Fibroblast of lung (primary cell): ENCODE data around the gene MYADML2. TPM values are rescaled to one million over a fixed set of nuclear protein-coding genes. Genes with fewer than 3 reads are reported as not detected.
A peak's percentile ranks its signal among the peaks of the same experiment; 100 is the strongest.

ENCODE experiments used
- DNase-seq, 2 donors: peaks; one replicate each; pipeline versions ENCODE4 v3.0.0 to v3.0.0-alpha.2; 2010; ENCODE audit warnings: low read depth in 2 of 2
- H2AFZ ChIP-seq: 2 replicates; pipeline ENCODE4 v1.5.1; 2012; ENCODE audit warnings: low read length, control low read depth, inconsistent platforms
- H3K27ac ChIP-seq: 2 replicates; pipeline ENCODE4 v1.5.1; 2011; ENCODE audit warnings: low read length, control low read depth; ENCODE audit not compliant: insufficient read depth
- H3K27me3 ChIP-seq: 2 replicates; pipeline ENCODE4 v1.5.1; 2011; ENCODE audit warnings: mild to moderate bottlenecking, low read length; ENCODE audit not compliant: control insufficient read depth, insufficient read depth
- H3K36me3 ChIP-seq: 2 replicates; pipeline ENCODE4 v1.5.1; 2011; ENCODE audit warnings: low read length; ENCODE audit not compliant: control insufficient read depth, insufficient read depth
- H3K4me1 ChIP-seq: 2 replicates; pipeline ENCODE4 v1.5.1; 2011; ENCODE audit warnings: low read length; ENCODE audit not compliant: control insufficient read depth, insufficient read depth; ENCODE audit errors: extremely low read depth
- H3K4me2 ChIP-seq: 2 replicates; pipeline ENCODE4 v1.5.1; 2011; ENCODE audit warnings: low read length, control low read depth; ENCODE audit not compliant: insufficient read depth; ENCODE audit errors: extremely low read depth
- H3K4me3 ChIP-seq, 4 experiments: fragments of 200-600 bp in 1 of 4; sonication (generic) in 1 of 4; replicated peaks in 1 of 4; 2 replicates each; pipeline ENCODE4 v1.5.1; 2011 to 2016; ENCODE audit warnings: low read length in 4 of 4, low read depth in 3 of 4, mild to moderate bottlenecking in 3 of 4, control low read depth in 2 of 4, inconsistent platforms in 1 of 4, mixed read lengths in 1 of 4; ENCODE audit not compliant: insufficient read depth in 1 of 4; ENCODE audit errors: control extremely low read depth in 1 of 4
- H3K79me2 ChIP-seq: 2 replicates; pipeline ENCODE4 v1.5.1; 2012; ENCODE audit warnings: mild to moderate bottlenecking, low read length, inconsistent platforms; ENCODE audit not compliant: control insufficient read depth, insufficient read depth
- H3K9ac ChIP-seq: 2 replicates; pipeline ENCODE4 v1.5.1; 2011; ENCODE audit warnings: mild to moderate bottlenecking, low read length, control low read depth; ENCODE audit not compliant: insufficient read depth
- H3K9me3 ChIP-seq: 2 replicates; pipeline ENCODE4 v1.5.1; 2012; ENCODE audit warnings: low read depth, low read length; ENCODE audit not compliant: control insufficient read depth, insufficient read depth
- H4K20me1 ChIP-seq: 2 replicates; pipeline ENCODE4 v1.5.1; 2011; ENCODE audit warnings: low read length; ENCODE audit not compliant: control insufficient read depth, insufficient read depth; ENCODE audit errors: extremely low read depth
- CTCF ChIP-seq, 2 donors: IDR thresholded peaks in 1 of 2; conservative IDR thresholded peaks in 1 of 2; 1 replicate in 1 of 2; 2 replicates in 1 of 2; pipeline ENCODE4 v1.5.1; 2011 to 2012; ENCODE audit warnings: low read length in 2 of 2, control low read depth in 1 of 2, inconsistent platforms in 1 of 2, low read depth in 1 of 2, mild to moderate bottlenecking in 1 of 2
- EZH2 ChIP-seq: IDR thresholded peaks from 2 replicates; pipeline ENCODE4 v1.5.1; 2012; ENCODE audit warnings: low read length, control low read depth, mild to moderate bottlenecking; ENCODE audit errors: missing control alignments
- polyA plus RNA-seq, 2 donors: library from polyadenylated mRNA; depleted of rRNA in 1 of 2; stranded (reverse) in 1 of 2; unstranded in 1 of 2; fragments of >200 nt; gene quantifications; 2 replicates each; pipeline ENCODE4 v1.2.1, GENCODE V29; 2011 to 2012; ENCODE audit warnings: missing spikeins in 1 of 2
- total RNA-seq: library from RNA; depleted of rRNA; stranded (reverse); fragments of >200 nt; gene quantifications from 2 replicates; pipeline ENCODE4 v1.2.1, GENCODE V29; 2014

Gene MYADML2
- total and polyA plus RNA-seq, 2 donors (not counting 1 experiment from before 2014, with no cell fraction given) = not detected

- Histone ChIP-seq H3K4me2 (no peak overlapping the region), H3K27me3 (no peaks in the 10 kb centered on the region), H2AFZ (no peak overlapping the region), H3K4me1 (peaks cover 14% of the 10 kb centered on the region), H3K36me3 (peaks cover 31% of the 10 kb centered on the region), H3K79me2 (peaks cover 59% of the 10 kb centered on the region), H3K4me3 (peak overlapping the region in 2 of 4 experiments; percentile 80 to 85), H3K9ac (peak overlapping the region; percentile 96), H4K20me1 (no peaks in the 10 kb centered on the region), H3K9me3 (no peaks in the 10 kb centered on the region), H3K27ac (peak overlapping the region; percentile 86)
- no peak for DNase-seq
- TF ChIP-seq CTCF (conservative IDR thresholded peaks at IDR 0.05 in 1 of 2, IDR thresholded peaks at IDR 0.05 in 1 of 2; ENCODE audit: low read depth in 1 of 2, low read length in 2 of 2) = no peak
- no peak for TF ChIP-seq EZH2
Measured at GRCh38 chr17:81891303-81891552, 55.8 kb downstream of the MYADML2 start.

- Histone ChIP-seq H2AFZ (no peak overlapping the region), H3K4me3 (peak overlapping the region; percentile 69 to 90 (median 82)), H4K20me1 (no peaks in the 10 kb centered on the region), H3K9me3 (no peaks in the 10 kb centered on the region), H3K79me2 (peaks cover 64% of the 10 kb centered on the region), H3K4me1 (peaks cover 19% of the 10 kb centered on the region), H3K36me3 (peaks cover 34% of the 10 kb centered on the region), H3K27me3 (no peaks in the 10 kb centered on the region), H3K27ac (peak overlapping the region; percentile 86), H3K4me2 (peak overlapping the region; percentile 73), H3K9ac (peak overlapping the region; percentile 96)
- DNase-seq = no peak
- TF ChIP-seq CTCF (conservative IDR thresholded peaks at IDR 0.05 in 1 of 2, IDR thresholded peaks at IDR 0.05 in 1 of 2; ENCODE audit: low read depth in 1 of 2, low read length in 2 of 2) (no peak), EZH2 (no peak)
Measured at GRCh38 chr17:81890447-81891302, 56.4 kb downstream of the MYADML2 start.

Other genes with a start within 250 kb of the MYADML2 start
- 6.4 and 11.2 TPM in 2 replicates for gene MRPL12, start 243.9 kb downstream of the MYADML2 start, total RNA-seq
- gene MRPL12, start 243.9 kb downstream of the MYADML2 start, polyA plus RNA-seq = 46.8 and 75.2 TPM in 2 replicates
- gene SLC25A10, start 234.9 kb downstream of the MYADML2 start, total RNA-seq = 2.8 and 5.8 TPM in 2 replicates
- gene SLC25A10, start 234.9 kb downstream of the MYADML2 start, polyA plus RNA-seq = 3.7 and 10.1 TPM in 2 replicates
- gene GCGR, start 143.1 kb downstream of the MYADML2 start, total RNA-seq = not detected in 2 replicates
- gene GCGR, start 143.1 kb downstream of the MYADML2 start, polyA plus RNA-seq = not detected in 2 replicates
- 108 and 118 TPM in 2 replicates for gene MCRIP1, start 113.9 kb downstream of the MYADML2 start, total RNA-seq
- 37.5 and 37.6 TPM in 2 replicates for gene MCRIP1, start 113.9 kb downstream of the MYADML2 start, polyA plus RNA-seq
- under 0.01 TPM in 1 of 2 replicates, not detected in the other for gene PPP1R27, start 112.2 kb downstream of the MYADML2 start, total RNA-seq
- gene PPP1R27, start 112.2 kb downstream of the MYADML2 start, polyA plus RNA-seq = not detected in 2 replicates
- gene P4HB, start 86.7 kb downstream of the MYADML2 start, total RNA-seq = 633 and 1,034 TPM in 2 replicates
- gene P4HB, start 86.7 kb downstream of the MYADML2 start, polyA plus RNA-seq = 106 and 109 TPM in 2 replicates
- 61.6 and 95.0 TPM in 2 replicates for gene ARHGDIA, start 75.9 kb downstream of the MYADML2 start, total RNA-seq
- 164 and 254 TPM in 2 replicates for gene ARHGDIA, start 75.9 kb downstream of the MYADML2 start, polyA plus RNA-seq
- gene ALYREF, start 55.6 kb downstream of the MYADML2 start, total RNA-seq = 77.3 and 82.2 TPM in 2 replicates
- 41.6 and 81.5 TPM in 2 replicates for gene ALYREF, start 55.6 kb downstream of the MYADML2 start, polyA plus RNA-seq
- gene ANAPC11, start 55.5 kb downstream of the MYADML2 start, total RNA-seq = 144 and 175 TPM in 2 replicates
- 223 and 269 TPM in 2 replicates for gene ANAPC11, start 55.5 kb downstream of the MYADML2 start, polyA plus RNA-seq
- 0.51 and 0.83 TPM in 2 replicates for gene NPB, start 45.0 kb downstream of the MYADML2 start, total RNA-seq
- gene NPB, start 45.0 kb downstream of the MYADML2 start, polyA plus RNA-seq = 0.19 and 0.31 TPM in 2 replicates
- 31.6 and 65.6 TPM in 2 replicates for gene PCYT2, start 35.8 kb downstream of the MYADML2 start, total RNA-seq
- gene PCYT2, start 35.8 kb downstream of the MYADML2 start, polyA plus RNA-seq = 46.0 and 61.1 TPM in 2 replicates
- gene SIRT7, start 29.1 kb downstream of the MYADML2 start, total RNA-seq = 14.9 and 18.7 TPM in 2 replicates
- gene SIRT7, start 29.1 kb downstream of the MYADML2 start, polyA plus RNA-seq = 3.3 and 4.4 TPM in 2 replicates
- 18.0 and 20.6 TPM in 2 replicates for gene MAFG, start 19.5 kb downstream of the MYADML2 start, total RNA-seq
- 11.0 and 11.3 TPM in 2 replicates for gene MAFG, start 19.5 kb downstream of the MYADML2 start, polyA plus RNA-seq
- 73.7 and 102 TPM in 2 replicates for gene PYCR1, start 9.9 kb downstream of the MYADML2 start, total RNA-seq
- 34.2 and 56.8 TPM in 2 replicates for gene PYCR1, start 9.9 kb downstream of the MYADML2 start, polyA plus RNA-seq
- 0.50 and 0.51 TPM in 2 replicates for gene NOTUM, start 14.0 kb upstream of the MYADML2 start, total RNA-seq
- 0.02 TPM in 2 replicates for gene NOTUM, start 14.0 kb upstream of the MYADML2 start, polyA plus RNA-seq
- 22.3 and 35.7 TPM in 2 replicates for gene ASPSCR1, start 30.4 kb upstream of the MYADML2 start, total RNA-seq
- 6.3 and 8.3 TPM in 2 replicates for gene ASPSCR1, start 30.4 kb upstream of the MYADML2 start, polyA plus RNA-seq
- gene CENPX, start 75.6 kb upstream of the MYADML2 start, total RNA-seq = 15.2 and 30.4 TPM in 2 replicates
- gene CENPX, start 75.6 kb upstream of the MYADML2 start, polyA plus RNA-seq = 29.2 and 51.3 TPM in 2 replicates
- gene LRRC45, start 76.1 kb upstream of the MYADML2 start, total RNA-seq = 9.9 and 10.0 TPM in 2 replicates
- gene LRRC45, start 76.1 kb upstream of the MYADML2 start, polyA plus RNA-seq = 2.3 and 3.8 TPM in 2 replicates
- gene RAC3, start 84.4 kb upstream of the MYADML2 start, total RNA-seq = 5.6 and 6.6 TPM in 2 replicates
- 4.3 and 4.7 TPM in 2 replicates for gene RAC3, start 84.4 kb upstream of the MYADML2 start, polyA plus RNA-seq
- 38.3 and 43.6 TPM in 2 replicates for gene DCXR, start 90.5 kb upstream of the MYADML2 start, total RNA-seq
- gene DCXR, start 90.5 kb upstream of the MYADML2 start, polyA plus RNA-seq = 34.8 and 75.3 TPM in 2 replicates
- gene RFNG, start 104.6 kb upstream of the MYADML2 start, total RNA-seq = 38.5 and 48.9 TPM in 2 replicates
- gene RFNG, start 104.6 kb upstream of the MYADML2 start, polyA plus RNA-seq = 14.1 and 14.5 TPM in 2 replicates
- gene GPS1, start 104.7 kb upstream of the MYADML2 start, total RNA-seq = 67.0 and 76.6 TPM in 2 replicates
- gene GPS1, start 104.7 kb upstream of the MYADML2 start, polyA plus RNA-seq = 53.3 and 86.1 TPM in 2 replicates
- gene DUS1L, start 118.6 kb upstream of the MYADML2 start, total RNA-seq = 41.0 and 46.2 TPM in 2 replicates
- 24.6 and 40.9 TPM in 2 replicates for gene DUS1L, start 118.6 kb upstream of the MYADML2 start, polyA plus RNA-seq
- 85.0 and 242 TPM in 2 replicates for gene FASN, start 151.0 kb upstream of the MYADML2 start, total RNA-seq
- gene FASN, start 151.0 kb upstream of the MYADML2 start, polyA plus RNA-seq = 36.8 and 84.2 TPM in 2 replicates